Motor neuron (in vitro differentiated cells): ENCODE measurements around the gene OSGIN1. TPM values are rescaled to one million over a fixed set of nuclear protein-coding genes. Genes with fewer than 3 reads are reported as not detected.
A peak's percentile ranks its signal among the peaks of the same experiment; 100 is the strongest.

ENCODE experiments used
- ATAC-seq, 8 experiments: fragments of 200-7000 bp; cut with Tn5 transposase; replicated peaks in 6 of 8; 2 replicates each; pipeline ENCODE4 v1.8.0; 2021; ENCODE audit warnings: mild to moderate bottlenecking in 8 of 8, moderate library complexity in 8 of 8
- H3K27ac ChIP-seq, 2 donors: fragments of 250-450 bp; sonication (Bioruptor Pico); 2 replicates each; pipeline ENCODE4 v1.9.0; 2021; ENCODE audit warnings: antibody characterized with exemption in 2 of 2, mild to moderate bottlenecking in 2 of 2, moderate library complexity in 1 of 2
- H3K4me1 ChIP-seq, 2 donors: fragments of 250-450 bp; sonication (Bioruptor Pico); replicated peaks in 1 of 2; 2 replicates each; pipeline ENCODE4 v1.6.1; 2021; ENCODE audit warnings: antibody characterized with exemption in 2 of 2, mild to moderate bottlenecking in 2 of 2, moderate library complexity in 1 of 2
- H3K4me3 ChIP-seq, 5 donors: fragments of 250-450 bp; sonication (Bioruptor Pico); 2 replicates each; pipeline ENCODE4 v1.9.0; 2021; ENCODE audit warnings: antibody characterized with exemption in 5 of 5, mild to moderate bottlenecking in 5 of 5, moderate library complexity in 4 of 5
- WGBS, 10 experiments: fragments of 450-650 bp; shearing (Covaris generic); methylation state at CpG; one replicate each; pipeline ENCODE4 v1.0.0; 2022; 5-methylcytosine and 5-hydroxymethylcytosine counted together
- in situ Hi-C, 9 experiments: fragments of 400-800 bp; cut with MboI; loops; one replicate each; pipeline ENCODE4 v1.15.0; 2021; ENCODE audit warnings: low sequenced_read_pairs in 9 of 9, low pct_unique_long_range_greater_than_20kb in 2 of 9; ENCODE audit not compliant: unreplicated experiment in 9 of 9
- total RNA-seq, 8 experiments: library from RNA; unstranded; fragments of 300-600 nt; gene quantifications; 2 replicates each; pipeline versions ENCODE4 v1.2.3 to v1.2.4, GENCODE V29; 2022

OSGIN1 gene
- total RNA-seq, 8 experiments from 2014 or later = 0.92 to 14.8 (median 2.0) TPM

DNA sequence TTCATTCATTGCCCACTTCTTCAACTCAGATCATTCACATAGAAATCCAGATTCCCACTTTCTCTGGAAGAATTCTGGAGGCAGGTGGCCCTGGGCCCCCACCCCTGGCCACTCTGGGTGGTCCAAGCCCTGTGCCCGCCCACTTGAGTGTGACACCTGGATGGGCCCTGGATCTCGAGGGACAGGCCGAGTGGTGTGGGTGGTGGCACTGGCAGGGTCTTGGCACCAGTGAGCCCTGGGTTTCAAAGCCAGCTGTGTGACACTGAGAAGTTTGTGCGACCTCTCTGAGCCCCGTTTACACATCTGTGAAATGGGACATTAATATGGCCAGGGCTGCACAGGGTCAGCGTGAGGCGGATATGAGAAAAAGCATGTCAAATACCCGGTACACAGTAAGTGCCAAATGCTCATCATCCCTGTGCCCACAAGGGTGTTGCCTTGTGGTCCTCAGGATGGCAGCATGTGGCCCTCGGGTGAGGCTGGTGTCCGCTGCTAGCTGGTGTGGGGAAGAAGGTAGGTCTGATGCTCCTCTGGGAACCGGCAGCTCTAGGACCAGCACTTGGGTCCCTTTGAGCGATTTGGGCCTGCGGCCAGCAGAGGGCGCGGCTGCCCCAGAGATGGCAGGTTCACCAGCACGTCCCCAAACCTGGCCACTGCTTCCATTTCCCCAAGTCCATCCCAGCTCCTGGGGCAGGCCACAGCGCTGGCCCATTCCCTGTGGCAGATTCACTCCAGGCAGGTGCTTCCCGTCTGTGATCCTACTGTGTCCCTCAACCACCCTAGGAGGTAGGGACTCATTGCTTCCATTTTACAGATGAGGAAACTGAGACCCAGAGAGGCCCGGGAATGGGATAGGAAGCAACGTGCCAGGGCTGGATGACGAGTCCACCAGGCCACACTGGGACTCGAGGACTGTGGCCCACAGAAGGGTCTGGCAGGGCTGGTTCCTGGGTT, 3.6 kb downstream of the OSGIN1 start:
- Histone ChIP-seq H3K27ac (no peak overlapping the region), H3K4me3 (no peak overlapping the region), H3K4me1 (peaks cover 13 to 20% of the 10 kb centered on the region in 2 donors)
- in situ Hi-C loops = loop anchor here in 4 of 9 experiments (10.0 to 25.0 kb wide), 2 partner anchors 106 to 108 kb away; no protein-coding TSS in a partner anchor
- WGBS, 10 experiments = 0 to 100% (median 51%) methylated on average over 1 to 11 of the region's 22 CpGs; no CpG with 5 or more reads in 2 of the 10 experiments
- ATAC-seq = peak in 4 of 8 experiments; percentile 1 to 25 (median 4)

DNA sequence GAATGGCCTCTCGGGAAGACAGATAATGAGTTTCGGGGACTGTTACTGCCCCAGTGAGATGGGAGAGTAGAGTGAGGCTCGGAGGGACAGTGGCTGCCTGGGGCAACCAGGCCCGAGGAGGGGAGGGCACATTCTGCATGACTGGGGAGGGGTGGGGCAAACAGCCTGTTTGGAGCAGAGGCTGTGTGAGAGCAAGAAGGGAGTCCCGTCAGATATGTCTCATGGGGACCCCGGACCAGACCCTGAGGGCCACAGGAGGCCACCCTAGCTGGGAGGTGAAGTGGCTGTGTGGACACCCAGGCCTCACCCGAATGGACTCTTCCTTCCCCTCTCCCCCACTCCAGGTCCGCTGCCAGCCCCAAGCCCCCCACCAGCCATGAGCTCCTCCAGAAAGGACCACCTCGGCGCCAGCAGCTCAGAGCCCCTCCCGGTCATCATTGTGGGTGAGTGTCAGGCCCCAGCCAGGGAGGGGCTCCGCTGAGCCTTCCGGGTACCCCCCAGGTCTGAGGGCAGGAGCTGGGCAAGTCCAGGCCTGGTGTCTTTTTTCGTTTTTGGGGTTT, 4.3 kb downstream of the OSGIN1 start:
- ATAC-seq = no peak
- WGBS, 10 experiments = 92 to 100% (median 100%) methylated on average over 1 to 4 of the region's 14 CpGs; no CpG with 5 or more reads in 4 of the 10 experiments
- Histone ChIP-seq H3K4me1 (peaks cover 13 to 20% of the 10 kb centered on the region in 2 donors), H3K4me3 (no peak overlapping the region), H3K27ac (no peak overlapping the region)
- in situ Hi-C loops = loop anchor here in 4 of 9 experiments (10.0 to 25.0 kb wide), 2 partner anchors 105 to 107 kb away; no protein-coding TSS in a partner anchor

DNA sequence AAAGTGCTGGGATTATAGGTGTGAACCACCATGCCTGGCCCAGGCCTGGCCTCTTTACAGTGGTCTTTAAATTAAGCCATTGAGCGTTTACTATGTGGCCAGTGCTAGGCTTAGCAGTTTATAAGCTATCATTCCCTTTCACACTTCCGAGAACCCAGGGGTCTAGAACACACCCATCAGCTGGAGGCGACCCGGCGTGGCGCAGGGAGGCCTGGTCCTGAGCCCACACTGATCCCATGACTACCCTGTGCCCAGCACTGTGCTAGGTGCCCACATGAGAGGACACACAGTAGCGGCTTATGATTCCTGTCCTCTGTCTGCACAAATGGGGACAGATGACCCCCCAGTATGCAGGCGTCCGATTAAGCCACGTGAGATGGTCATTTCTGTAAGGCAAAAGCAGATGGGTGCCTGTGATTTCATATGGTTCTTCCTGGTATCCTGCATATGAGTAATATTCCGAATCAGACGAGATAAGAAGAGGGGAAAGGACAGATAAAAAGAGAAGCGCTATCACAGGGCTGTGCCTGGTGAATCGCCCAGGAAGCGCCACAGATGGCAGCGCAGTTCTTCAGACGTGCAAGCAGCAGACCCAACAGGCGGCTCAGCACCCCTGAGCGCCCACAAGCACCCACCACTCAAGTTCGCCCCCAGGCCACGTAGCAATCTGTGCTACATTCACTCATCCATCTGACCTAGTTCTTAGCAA, 5.3 kb downstream of the OSGIN1 start:
- WGBS, 10 experiments = 82 to 100% (median 100%) methylated on average over 1 to 8 of the region's 21 CpGs; no CpG with 5 or more reads in 3 of the 10 experiments
- in situ Hi-C loops = loop anchor here in 4 of 9 experiments (10.0 to 25.0 kb wide), 2 partner anchors 104 to 107 kb away; no protein-coding TSS in a partner anchor
- H3K27ac ChIP-seq = no peak overlapping the region
- ATAC-seq = no peak
- H3K4me3 ChIP-seq = no peak overlapping the region
- peaks cover 6 to 13% of the 10 kb centered on the region in 2 donors for H3K4me1 ChIP-seq

DNA sequence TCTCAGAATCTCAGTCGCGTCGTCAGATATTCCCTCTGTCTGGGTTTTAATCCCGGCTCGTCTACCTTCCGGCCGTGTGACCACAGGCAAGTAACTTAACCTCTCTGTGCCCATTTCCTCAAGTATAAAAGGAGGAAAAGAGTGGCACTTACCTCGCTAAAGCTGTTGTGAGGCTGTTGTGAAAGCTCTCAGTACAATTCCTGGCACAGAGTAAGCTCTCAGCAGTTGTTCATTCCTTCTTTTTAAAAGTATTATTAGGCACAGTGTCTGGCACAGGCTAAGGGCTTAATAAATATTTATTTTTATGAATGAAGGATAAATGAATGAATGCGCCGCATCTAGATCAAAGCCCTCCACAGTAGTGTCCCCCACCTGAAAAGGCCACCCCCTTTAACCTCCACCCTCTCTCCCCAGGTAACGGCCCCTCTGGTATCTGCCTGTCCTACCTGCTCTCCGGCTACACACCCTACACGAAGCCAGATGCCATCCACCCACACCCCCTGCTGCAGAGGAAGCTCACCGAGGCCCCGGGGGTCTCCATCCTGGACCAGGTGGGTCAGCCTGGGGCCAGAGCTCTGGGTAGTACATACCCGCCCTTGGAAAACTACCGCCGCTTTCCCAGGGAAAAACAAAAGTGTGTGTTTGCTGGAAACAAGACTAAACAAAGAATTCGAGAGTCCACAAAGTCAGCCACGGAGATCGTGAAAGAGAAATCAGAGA, 6.0 kb downstream of the OSGIN1 start:
- in situ Hi-C loops = loop anchor here in 4 of 9 experiments (10.0 to 25.0 kb wide), 2 partner anchors 103 to 106 kb away; no protein-coding TSS in a partner anchor
- WGBS, 10 experiments = 0 to 100% (median 85%) methylated on average over 1 to 14 of the region's 21 CpGs; no CpG with 5 or more reads in 1 of the 10 experiments
- no peak overlapping the region for H3K27ac ChIP-seq
- H3K4me3 ChIP-seq = no peak overlapping the region
- H3K4me1 ChIP-seq = peaks cover 0 to 7% of the 10 kb centered on the region in 2 donors
- ATAC-seq = no peak

DNA sequence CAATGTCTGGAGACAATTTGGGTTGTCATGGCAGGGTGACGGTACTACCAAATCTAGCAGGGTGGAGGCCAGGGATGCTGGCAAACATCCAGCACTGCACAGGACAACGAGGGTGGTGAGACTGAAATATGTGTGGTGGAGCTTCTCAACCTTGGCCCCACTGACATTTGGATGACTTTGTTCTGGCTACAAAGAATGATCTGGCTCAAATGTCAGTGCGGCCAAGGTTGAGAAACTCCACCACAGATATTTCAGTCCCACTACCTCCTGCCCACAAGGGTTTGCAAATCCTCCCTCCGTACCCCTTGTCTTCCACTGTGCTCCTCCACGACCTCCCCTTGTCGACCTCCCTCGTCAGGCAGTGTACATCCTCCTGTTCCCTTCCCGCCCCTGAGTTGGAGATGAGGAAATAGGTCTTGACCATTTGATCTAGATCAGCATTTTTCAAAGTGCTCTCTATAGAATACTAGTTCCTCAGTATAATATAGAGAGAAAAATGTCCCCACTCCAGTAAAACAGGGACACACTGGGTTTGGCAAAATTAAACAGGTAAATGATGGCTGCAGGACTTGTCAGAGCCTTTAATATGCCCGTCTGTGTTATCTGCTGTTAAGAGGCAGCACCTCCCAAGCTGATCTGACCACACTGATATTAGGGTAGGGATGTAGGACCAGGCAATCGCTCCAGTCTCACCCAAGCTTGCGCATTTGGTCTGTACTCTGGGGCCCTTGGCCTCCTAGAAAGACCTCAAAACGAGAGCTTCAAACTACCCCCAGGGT, 6.8 kb downstream of the OSGIN1 start:
- in situ Hi-C loops = loop anchor here (10.0 to 25.0 kb wide), 2 partner anchors 102 to 105 kb away; no protein-coding TSS in a partner anchor
- WGBS, 10 experiments = 78 to 100% (median 85%) methylated on average over 1 to 9 of the region's 12 CpGs; no CpG with 5 or more reads in 4 of the 10 experiments
- no peak overlapping the region for H3K27ac ChIP-seq
- no peaks in the 10 kb centered on the region for H3K4me1 ChIP-seq
- no peak for ATAC-seq
- H3K4me3 ChIP-seq = no peak overlapping the region

DNA sequence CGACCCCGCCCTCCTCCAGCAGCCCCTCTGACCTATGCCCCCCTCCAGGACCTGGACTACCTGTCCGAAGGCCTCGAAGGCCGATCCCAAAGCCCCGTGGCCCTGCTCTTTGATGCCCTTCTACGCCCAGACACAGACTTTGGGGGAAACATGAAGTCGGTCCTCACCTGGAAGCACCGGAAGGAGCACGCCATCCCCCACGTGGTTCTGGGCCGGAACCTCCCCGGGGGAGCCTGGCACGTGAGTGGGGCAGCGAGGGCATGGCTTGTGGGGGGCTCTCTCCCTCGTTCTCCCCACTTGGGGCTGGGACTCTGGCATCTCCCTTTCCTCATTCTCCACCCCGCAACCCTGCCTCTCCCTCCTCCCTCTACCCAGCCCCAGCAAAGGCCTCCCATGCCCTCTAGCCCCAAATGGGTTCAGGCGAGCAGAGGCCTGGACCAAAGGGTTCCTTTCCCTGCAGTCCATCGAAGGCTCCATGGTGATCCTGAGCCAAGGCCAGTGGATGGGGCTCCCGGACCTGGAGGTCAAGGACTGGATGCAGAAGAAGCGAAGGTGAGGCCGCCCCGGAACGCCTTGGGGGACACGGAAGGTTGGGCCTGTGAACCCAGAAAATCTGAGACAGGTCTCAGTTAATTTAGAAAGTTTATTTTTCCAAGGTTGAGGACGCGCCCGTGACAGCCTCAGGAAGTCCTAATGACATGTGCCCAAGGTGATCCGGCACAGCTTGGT, 7.6 kb downstream of the OSGIN1 start:
- ATAC-seq = no peak
- Histone ChIP-seq H3K4me1 (no peaks in the 10 kb centered on the region), H3K4me3 (no peak overlapping the region), H3K27ac (no peak overlapping the region)
- 89 to 100% (median 95%) methylated on average over 3 to 9 of the region's 29 CpGs; no CpG with 5 or more reads in 2 of the 10 experiments for WGBS, 10 experiments
- in situ Hi-C loops = loop anchor here in 8 of 9 experiments (10.0 to 25.0 kb wide), 2 partner anchors 102 to 104 kb away; no protein-coding TSS in a partner anchor

DNA sequence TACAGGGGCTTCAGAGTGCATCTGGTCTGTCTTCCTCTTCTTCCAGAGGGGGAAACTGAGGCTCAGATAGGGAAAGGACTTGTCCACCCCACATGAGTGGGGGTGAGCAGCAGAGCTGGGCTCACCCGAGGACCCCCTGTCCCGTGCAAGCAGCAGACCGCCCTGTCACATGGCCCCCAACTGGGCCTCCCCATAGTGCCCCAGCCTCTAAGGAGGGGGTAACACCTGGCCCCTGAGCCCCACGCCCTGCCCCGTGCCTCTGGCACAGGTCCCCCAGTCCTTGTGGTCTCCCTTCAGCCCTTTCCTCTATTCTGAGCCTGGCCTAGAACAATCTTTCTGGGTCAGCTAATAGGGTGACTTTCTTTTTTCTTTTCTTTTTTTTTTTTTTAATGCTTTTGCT, 8.6 kb downstream of the OSGIN1 start:
- 90 to 100% methylated on average over 1 to 2 of the region's 5 CpGs; no CpG with 5 or more reads in 8 of the 10 experiments for WGBS, 10 experiments
- in situ Hi-C loops = loop anchor here in 8 of 9 experiments (10.0 to 25.0 kb wide), 2 partner anchors 101 to 103 kb away; no protein-coding TSS in a partner anchor
- H3K4me3 ChIP-seq = no peak overlapping the region
- H3K4me1 ChIP-seq = no peaks in the 10 kb centered on the region
- H3K27ac ChIP-seq = no peak overlapping the region
- no peak for ATAC-seq

DNA sequence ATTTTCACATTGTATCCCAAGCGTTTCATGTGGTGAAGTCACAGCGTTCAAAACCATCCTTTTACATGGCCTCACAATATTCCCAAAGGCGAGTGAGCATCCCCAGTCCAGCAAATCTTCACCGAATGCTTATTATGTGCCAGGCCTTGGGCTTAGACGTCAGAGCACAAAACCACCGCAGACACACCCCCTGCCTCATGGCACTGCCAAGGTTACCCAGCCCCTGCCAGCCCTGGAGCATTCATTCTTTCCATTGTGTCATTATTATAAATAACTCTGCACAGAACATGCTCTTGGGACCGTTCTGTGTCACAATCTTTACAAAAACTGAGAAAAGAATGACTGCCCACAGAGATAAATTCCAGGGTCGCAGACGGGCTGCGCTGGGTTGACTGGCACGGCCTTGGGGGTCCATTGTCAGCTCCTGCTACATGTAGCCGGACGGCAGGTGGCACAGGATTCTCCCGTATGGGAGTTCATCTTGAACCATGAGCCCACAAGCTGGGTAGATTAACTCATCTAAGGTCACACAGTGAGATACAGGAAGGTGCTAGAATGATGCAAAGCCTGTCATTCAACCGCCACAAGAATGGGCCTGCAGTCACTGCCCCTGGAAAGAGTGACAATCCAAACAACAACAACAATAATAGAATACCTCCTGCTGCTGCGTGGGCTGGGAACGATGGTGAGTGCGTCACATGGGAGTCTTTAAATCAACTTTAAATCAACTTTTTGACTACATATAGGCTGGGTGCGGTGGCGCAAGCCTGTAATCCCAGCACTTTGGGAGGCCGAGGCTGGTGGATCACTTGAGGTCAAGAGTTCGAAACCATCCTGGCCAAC, 10.5 kb downstream of the OSGIN1 start:
- no peaks in the 10 kb centered on the region for H3K4me1 ChIP-seq
- in situ Hi-C loops = loop anchor here in 8 of 9 experiments (10.0 to 25.0 kb wide), 2 partner anchors 99 to 101 kb away; no protein-coding TSS in a partner anchor
- no peak for ATAC-seq
- 70 to 100% (median 84%) methylated on average over 1 to 18 of the region's 22 CpGs; no CpG with 5 or more reads in 1 of the 10 experiments for WGBS, 10 experiments
- H3K27ac ChIP-seq = no peak overlapping the region
- H3K4me3 ChIP-seq = no peak overlapping the region

DNA sequence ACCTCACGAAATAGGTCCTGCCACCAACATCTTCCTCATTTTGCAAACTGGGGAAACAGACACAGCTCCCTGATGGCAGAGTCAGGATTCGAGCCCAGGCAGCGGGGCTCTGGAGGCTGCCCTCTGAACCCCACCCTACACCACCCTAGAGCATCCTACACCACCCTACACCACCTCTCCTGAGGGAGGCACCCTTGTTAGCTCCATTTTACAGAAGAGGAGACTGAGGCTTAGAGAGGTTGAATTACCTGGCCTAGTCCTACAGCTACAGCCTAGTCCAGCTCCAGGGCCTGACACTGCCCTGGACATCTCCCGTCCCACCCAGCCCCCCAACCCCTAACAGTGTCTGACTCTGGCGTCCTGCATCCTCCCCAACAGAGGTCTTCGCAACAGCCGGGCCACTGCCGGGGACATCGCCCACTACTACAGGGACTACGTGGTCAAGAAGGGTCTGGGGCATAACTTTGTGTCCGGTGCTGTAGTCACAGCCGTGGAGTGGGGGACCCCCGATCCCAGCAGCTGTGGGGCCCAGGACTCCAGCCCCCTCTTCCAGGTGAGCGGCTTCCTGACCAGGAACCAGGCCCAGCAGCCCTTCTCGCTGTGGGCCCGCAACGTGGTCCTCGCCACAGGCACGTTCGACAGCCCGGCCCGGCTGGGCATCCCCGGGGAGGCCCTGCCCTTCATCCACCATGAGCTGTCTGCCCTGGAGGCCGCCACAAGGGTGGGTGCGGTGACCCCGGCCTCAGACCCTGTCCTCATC, 11.8 kb downstream of the OSGIN1 start:
- in situ Hi-C loops = loop anchor here in 8 of 9 experiments (10.0 to 25.0 kb wide), 2 partner anchors 97 to 100 kb away; no protein-coding TSS in a partner anchor
- Histone ChIP-seq H3K27ac (no peak overlapping the region), H3K4me1 (peaks cover 3 to 8% of the 10 kb centered on the region in 2 donors), H3K4me3 (no peak overlapping the region)
- no peak for ATAC-seq
- 73 to 100% (median 100%) methylated on average over 1 to 2 of the region's 26 CpGs; no CpG with 5 or more reads in 6 of the 10 experiments for WGBS, 10 experiments
